H1 (cell line): ENCODE measurements around the gene ZNF488. TPM values are rescaled to one million over a fixed set of nuclear protein-coding genes. Genes with fewer than 3 reads are reported as not detected.

Source experiments
- CTCF ChIA-PET: fragments of 300-600 bp; sonication (Branson Sonifier 250); formaldehyde crosslinking; loops from one replicate; lab custom pipeline; 2021; ENCODE audit not compliant: partially characterized antibody; lab: Charles Lee
- POLR2A ChIA-PET: fragments of 300-600 bp; sonication (Branson Sonifier 250); formaldehyde crosslinking; loops from one replicate; lab custom pipeline; 2021; ENCODE audit warnings: inconsistent platforms; ENCODE audit not compliant: partially characterized antibody; lab: Charles Lee
- DNase-seq, 2 experiments: peaks; one replicate each; pipeline versions ENCODE4 v3.0.0 to v3.0.0-alpha.2; 2010 to 2022; ENCODE audit warnings: low spot score in 2 of 2, low read depth in 1 of 2, mixed read lengths in 1 of 2
- FAIRE-seq: peaks from 2 replicates; lab custom pipeline; 2011; peaks lifted over from hg19 to GRCh38; lab: Jason Lieb, UNC
- H2AFZ ChIP-seq: 2 replicates; pipeline ENCODE4 v1.8.1; 2012; ENCODE audit warnings: low read length, inconsistent platforms
- H2AK5ac ChIP-seq: 2 replicates; pipeline ENCODE4 v1.6.1; 2013; ENCODE audit warnings: low read depth, low read length
- H2BK120ac ChIP-seq: replicated peaks from 2 replicates; pipeline ENCODE3; 2013; ENCODE audit warnings: low read depth, low read length, inconsistent platforms
- H2BK12ac ChIP-seq: 2 replicates; pipeline ENCODE4 v1.6.1; 2013; ENCODE audit warnings: low read depth, low read length
- H2BK15ac ChIP-seq: 2 replicates; pipeline ENCODE4 v1.6.1; 2013; ENCODE audit warnings: low read length
- H2BK20ac ChIP-seq: 2 replicates; pipeline ENCODE4 v1.6.1; 2013; ENCODE audit warnings: low read length
- H2BK5ac ChIP-seq: 2 replicates; pipeline ENCODE4 v1.6.1; 2013; ENCODE audit warnings: low read depth, low read length
- H3K14ac ChIP-seq: 2 replicates; pipeline ENCODE4 v1.6.1; 2013; ENCODE audit warnings: inconsistent platforms; ENCODE audit not compliant: insufficient read length
- H3K18ac ChIP-seq: 2 replicates; pipeline ENCODE4 v1.6.1; 2013; ENCODE audit warnings: low read length; ENCODE audit errors: extremely low read depth
- H3K23ac ChIP-seq: 2 replicates; pipeline ENCODE4 v1.6.1; 2013; ENCODE audit warnings: inconsistent platforms; ENCODE audit not compliant: insufficient read length
- H3K23me2 ChIP-seq: 2 replicates; pipeline ENCODE4 v1.6.1; 2013; ENCODE audit warnings: low read depth, low read length
- H3K27ac ChIP-seq: 2 replicates; pipeline ENCODE4 v1.6.1; 2011; ENCODE audit warnings: low read depth, low read length, inconsistent platforms
- H3K27me3 ChIP-seq, 4 experiments: replicated peaks in 1 of 4; 1 replicate in 1 of 4; 2 replicates in 3 of 4; pipeline versions ENCODE4 v1.6.1 to v1.8.1; 2011 to 2013; ENCODE audit warnings: low read length in 3 of 4, mild to moderate bottlenecking in 3 of 4, inconsistent platforms in 2 of 4, mixed read lengths in 2 of 4, moderate library complexity in 1 of 4; ENCODE audit not compliant: control insufficient read depth in 3 of 4, insufficient read depth in 3 of 4; ENCODE audit errors: extremely low read depth in 1 of 4
- H3K36me3 ChIP-seq, 4 experiments: 2 replicates each; pipeline versions ENCODE4 v1.6.1 to v1.8.1; 2011 to 2013; ENCODE audit warnings: mild to moderate bottlenecking in 4 of 4, low read length in 3 of 4, moderate library complexity in 2 of 4, control low read depth in 1 of 4, inconsistent platforms in 1 of 4; ENCODE audit not compliant: insufficient read depth in 4 of 4, control insufficient read depth in 2 of 4
- H3K4ac ChIP-seq: replicated peaks from 2 replicates; pipeline ENCODE3; 2013; ENCODE audit warnings: low read length, low read depth, mixed read lengths, inconsistent platforms; ENCODE audit not compliant: insufficient read length
- H3K4me1 ChIP-seq, 4 experiments: replicated peaks in 1 of 4; 1 replicate in 1 of 4; 2 replicates in 3 of 4; pipeline versions ENCODE4 v1.6.1 to v1.8.1; 2011 to 2013; ENCODE audit warnings: low read length in 3 of 4, inconsistent platforms in 2 of 4, mixed read lengths in 1 of 4; ENCODE audit not compliant: insufficient read depth in 4 of 4, control insufficient read depth in 3 of 4
- H3K4me2 ChIP-seq, 2 experiments: 2 replicates each; pipeline versions ENCODE4 v1.6.1 to v1.8.1; 2011 to 2013; ENCODE audit warnings: low read depth in 2 of 2, low read length in 2 of 2, control low read depth in 1 of 2, inconsistent platforms in 1 of 2, mild to moderate bottlenecking in 1 of 2; ENCODE audit not compliant: insufficient read depth in 1 of 2
- H3K4me3 ChIP-seq, 4 experiments: fragments of 200-600, 300-600 bp in 1 of 4; sonication (generic), shearing (Covaris generic), sonication (Bioruptor Twin) in 1 of 4; 2 replicates each; pipeline versions ENCODE4 v1.5.1 to v1.8.1; 2011 to 2016; ENCODE audit warnings: low read length in 4 of 4, low read depth in 3 of 4, control low read depth in 2 of 4, inconsistent platforms in 2 of 4, mild to moderate bottlenecking in 2 of 4, mixed read lengths in 1 of 4, moderate library complexity in 1 of 4; ENCODE audit not compliant: insufficient read depth in 2 of 4; ENCODE audit errors: extremely low read depth in 1 of 4
- H3K56ac ChIP-seq: replicated peaks from 2 replicates; pipeline ENCODE3; 2013; ENCODE audit warnings: low read depth, mild to moderate bottlenecking, mixed read lengths, low read length, inconsistent platforms; ENCODE audit not compliant: insufficient read length
- H3K79me1 ChIP-seq: 2 replicates; pipeline ENCODE4 v1.6.1; 2013; ENCODE audit warnings: low read depth, low read length, control low read depth
- H3K79me2 ChIP-seq, 2 experiments: 2 replicates each; pipeline versions ENCODE4 v1.6.1 to v1.8.1; 2012 to 2013; ENCODE audit warnings: low read length in 2 of 2, mild to moderate bottlenecking in 2 of 2, inconsistent platforms in 1 of 2; ENCODE audit not compliant: insufficient read depth in 2 of 2, control insufficient read depth in 1 of 2
- H3K9ac ChIP-seq, 4 experiments: replicated peaks in 1 of 4; 1 replicate in 1 of 4; 2 replicates in 3 of 4; pipeline versions ENCODE4 v1.6.1 to v1.8.1; 2011 to 2013; ENCODE audit warnings: low read depth in 3 of 4, low read length in 3 of 4, control low read depth in 2 of 4, mild to moderate bottlenecking in 2 of 4, moderate library complexity in 2 of 4, inconsistent platforms in 1 of 4; ENCODE audit errors: extremely low read depth in 1 of 4
- H3K9me3 ChIP-seq, 2 experiments: 2 replicates each; pipeline versions ENCODE4 v1.6.1 to v1.8.1; 2012 to 2013; ENCODE audit warnings: mild to moderate bottlenecking in 2 of 2, moderate library complexity in 2 of 2, control low read depth in 1 of 2, inconsistent platforms in 1 of 2, low read depth in 1 of 2, low read length in 1 of 2, mixed read lengths in 1 of 2; ENCODE audit not compliant: insufficient read depth in 2 of 2
- H4K20me1 ChIP-seq, 2 experiments: replicated peaks in 1 of 2; 2 replicates each; pipeline versions ENCODE3 to v1.8.1; 2011 to 2013; ENCODE audit warnings: inconsistent platforms in 2 of 2, low read length in 2 of 2, mild to moderate bottlenecking in 1 of 2; ENCODE audit not compliant: insufficient read depth in 2 of 2, control insufficient read depth in 1 of 2
- H4K5ac ChIP-seq: 2 replicates; pipeline ENCODE4 v1.6.1; 2013; ENCODE audit warnings: low read length, low read depth, mixed read lengths, inconsistent platforms; ENCODE audit not compliant: insufficient read length
- H4K8ac ChIP-seq: 2 replicates; pipeline ENCODE4 v1.8.0; 2013; ENCODE audit warnings: mild to moderate bottlenecking, moderate library complexity, low read length, inconsistent platforms; ENCODE audit not compliant: insufficient read depth; ENCODE audit errors: extremely low read depth
- H4K91ac ChIP-seq: replicated peaks from 2 replicates; pipeline ENCODE3; 2013; ENCODE audit warnings: low read length, mixed read lengths, inconsistent platforms; ENCODE audit not compliant: insufficient read length
- ASH2L ChIP-seq: fragments of 200-600, 300-600 bp; sonication (generic); IDR thresholded peaks from one replicate; pipeline ENCODE4 v1.7.1; 2017; ENCODE audit warnings: low read length
- CHD2 ChIP-seq: IDR thresholded peaks from 2 replicates; pipeline ENCODE4 v1.6.1; 2012; ENCODE audit warnings: low read length, improper control_type of control experiment
- CREB1 ChIP-seq: IDR thresholded peaks from 2 replicates; pipeline ENCODE4 v1.6.1; 2012; ENCODE audit warnings: inconsistent platforms
- HDAC2 ChIP-seq, 2 experiments: fragments of 300-600 bp in 1 of 2; sonication (generic) in 1 of 2; IDR thresholded peaks; 2 replicates each; pipeline ENCODE4 v1.6.1; 2011 to 2012; ENCODE audit warnings: low read depth in 2 of 2, low read length in 2 of 2, mild to moderate bottlenecking in 2 of 2, moderate library complexity in 2 of 2, borderline replicate concordance in 1 of 2, inconsistent platforms in 1 of 2
- HDAC6 ChIP-seq: IDR thresholded peaks from one replicate; pipeline ENCODE4 v1.7.1; 2012; ENCODE audit warnings: low read depth, mild to moderate bottlenecking, inconsistent platforms, low read length, moderate library complexity
- JUN ChIP-seq: IDR thresholded peaks from 2 replicates; pipeline ENCODE4 v1.6.1; 2011; ENCODE audit warnings: low read depth, mild to moderate bottlenecking, improper control_type of control experiment, low read length
- KDM5A ChIP-seq: fragments of 200-600 bp; IDR thresholded peaks from 2 replicates; pipeline ENCODE4 v1.7.1; 2012; ENCODE audit warnings: mild to moderate bottlenecking, low read length, inconsistent platforms, mixed read lengths
- PHF8 ChIP-seq: fragments of 200-600 bp; sonication (generic); conservative IDR thresholded peaks from 2 replicates; pipeline ENCODE4 v1.7.1; 2012; ENCODE audit warnings: low read depth, mild to moderate bottlenecking, inconsistent platforms, low read length, moderate library complexity
- POLR2A ChIP-seq, 2 experiments: IDR thresholded peaks; 1 replicate in 1 of 2; 2 replicates in 1 of 2; pipeline ENCODE4 v1.6.1; 2011; ENCODE audit warnings: low read depth in 2 of 2, low read length in 2 of 2, mild to moderate bottlenecking in 2 of 2; ENCODE audit errors: control extremely low read depth in 1 of 2
- POU5F1 ChIP-seq: IDR thresholded peaks from 2 replicates; pipeline ENCODE4 v1.6.1; 2011; ENCODE audit warnings: low read depth, mild to moderate bottlenecking, low read length, moderate library complexity
- RAD21 ChIP-seq, 2 experiments: IDR thresholded peaks in 1 of 2; conservative IDR thresholded peaks in 1 of 2; 2 replicates each; pipeline ENCODE4 v1.6.1; 2011; ENCODE audit warnings: low read depth in 2 of 2, low read length in 2 of 2, improper control_type of control experiment in 1 of 2, inconsistent platforms in 1 of 2, mild to moderate bottlenecking in 1 of 2, moderate library complexity in 1 of 2
- RXRA ChIP-seq: IDR thresholded peaks from 2 replicates; pipeline ENCODE4 v1.6.1; 2011; ENCODE audit warnings: low read depth, mild to moderate bottlenecking, low read length, moderate library complexity; ENCODE audit not compliant: insufficient read depth
- SP4 ChIP-seq: IDR thresholded peaks from 2 replicates; pipeline ENCODE4 v1.6.1; 2012; ENCODE audit warnings: low read length, inconsistent platforms
- SUZ12 ChIP-seq: fragments of 200-600 bp; sonication (generic); IDR thresholded peaks from 2 replicates; pipeline ENCODE4 v1.6.1; 2012; ENCODE audit warnings: mild to moderate bottlenecking, inconsistent platforms, low read length, moderate library complexity, mixed read lengths
- YY1 ChIP-seq: IDR thresholded peaks from 2 replicates; pipeline ENCODE4 v1.6.1; 2011; ENCODE audit warnings: low read depth, mild to moderate bottlenecking, low read length
- ZNF274 ChIP-seq: IDR thresholded peaks from 2 replicates; pipeline ENCODE4 v1.7.0; 2012; ENCODE audit warnings: low read length, borderline replicate concordance; ENCODE audit errors: extremely low read depth
- WGBS, 2 experiments: shearing (Covaris generic) in 1 of 2; methylation state at CpG; one replicate each; pipeline versions ENCODE4 v1.1.6 to v1.1.7; 2013 to 2015; ENCODE audit warnings: low lambda C conversion rate in 2 of 2, mixed read lengths in 2 of 2, inconsistent platforms in 1 of 2, low coverage in 1 of 2, missing lambda C conversion rate in 1 of 2; ENCODE audit not compliant: insufficient replicate concordance in 2 of 2, insufficient coverage in 1 of 2, insufficient read length in 1 of 2; ENCODE audit errors: extremely low coverage in 1 of 2, missing lambda C conversion rate in 1 of 2; 5-methylcytosine and 5-hydroxymethylcytosine counted together
- polyA plus RNA-seq, 7 experiments: library from polyadenylated mRNA; depleted of rRNA in 3 of 7; stranded (reverse) in 5 of 7; unstranded in 2 of 7; fragments of >200 nt in 5 of 7; fragments of 200-250 nt in 2 of 7; gene quantifications; 1 replicate in 5 of 7; 2 replicates in 1 of 7; 4 replicates in 1 of 7; pipeline versions ENCODE4 v1.2.1 to v1.2.3, GENCODE V29; 2011 to 2013; ENCODE audit warnings: missing spikeins in 2 of 7, mixed read lengths in 2 of 7
- total RNA-seq: library from RNA; stranded (reverse); fragmentation: NEBNext Ultra II Directional; extraction: Animal tissue kit (Norgen Biotek cat#: 25700); gene quantifications from 2 replicates; pipeline ENCODE4 v1.2.1, GENCODE V29; 2021

The ZNF488 gene
- total and polyA plus RNA-seq, 2 of the 8 experiments (the other 6 are each of a cell fraction or from before 2014, with no cell fraction given) = 7.9 to 11.4 TPM

DNA sequence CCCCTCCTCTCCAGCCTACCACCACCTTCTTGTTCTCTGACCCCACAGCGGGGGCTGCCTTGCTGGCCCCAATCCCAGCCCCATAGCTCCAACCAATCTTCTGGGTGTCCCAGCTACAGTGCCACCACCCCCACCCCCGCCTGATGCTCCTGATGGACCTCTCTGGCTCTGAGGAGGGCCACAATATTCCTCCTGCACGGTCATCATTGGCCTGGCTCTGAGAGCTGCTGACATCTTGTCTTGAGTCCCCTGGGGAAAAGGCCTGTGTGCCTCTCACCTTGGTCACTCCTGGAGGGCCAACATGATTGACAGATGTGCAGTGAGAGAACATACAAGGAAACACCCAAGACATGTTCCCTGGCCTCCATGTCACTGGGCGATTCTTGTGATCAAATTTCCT is 54.2 kb downstream of the ZNF488 start:
- H3K56ac ChIP-seq = no peak overlapping the region
- H3K23me2 ChIP-seq = no peaks in the 10 kb centered on the region
- no peaks in the 10 kb centered on the region; a peak in 1 of 7 replicates for H3K27me3 ChIP-seq
- H2BK5ac ChIP-seq = no peak overlapping the region
- H3K14ac ChIP-seq = no peak overlapping the region
- no peak overlapping the region for H2AK5ac ChIP-seq
- WGBS, 2 experiments = 90% methylated on average over 4 of the region's 4 CpGs; no CpG with 5 or more reads in 1 of the 2 experiments
- POLR2A ChIA-PET = no interaction called here
- no peak overlapping the region for H3K4me3 ChIP-seq
- H4K8ac ChIP-seq = no peak overlapping the region
- peaks cover 0 to 4% of the 10 kb centered on the region in 2 experiments for H4K20me1 ChIP-seq
- H3K4ac ChIP-seq = no peak overlapping the region
- no peak overlapping the region for H3K18ac ChIP-seq
- H2BK12ac ChIP-seq = no peak overlapping the region
- H2BK120ac ChIP-seq = no peak overlapping the region
- no peak overlapping the region for H3K9ac ChIP-seq
- H2BK20ac ChIP-seq = no peak overlapping the region
- H3K36me3 ChIP-seq = no peaks in the 10 kb centered on the region; a peak in 1 of 8 replicates
- no peak overlapping the region for H3K27ac ChIP-seq
- no peaks in the 10 kb centered on the region for H3K9me3 ChIP-seq
- no peak for FAIRE-seq
- no peak for DNase-seq
- H4K91ac ChIP-seq = no peak overlapping the region
- H3K79me2 ChIP-seq = no peaks in the 10 kb centered on the region
- no peak overlapping the region for H3K4me2 ChIP-seq
- CTCF ChIA-PET = interaction anchor here (0.6 to 0.7 kb wide), 3 partner anchors 18 to 1449 kb away, joined by 3 to 5 read pairs (median 5); partner anchors contain the start of gene RBP3
- no peak overlapping the region for H4K5ac ChIP-seq
- H2AFZ ChIP-seq = no peak overlapping the region
- H3K79me1 ChIP-seq = no peaks in the 10 kb centered on the region
- H3K4me1 ChIP-seq = no peaks in the 10 kb centered on the region
- no peak overlapping the region for H2BK15ac ChIP-seq
- no peak overlapping the region for H3K23ac ChIP-seq
- TF ChIP-seq HDAC2 (IDR thresholded peaks at IDR 0.05; ENCODE audit: borderline replicate concordance in 1 of 2, low read depth in 2 of 2, low read length in 2 of 2) (no peak), RXRA (no peak), KDM5A (no peak), JUN (no peak), YY1 (no peak), SP4 (no peak), RAD21 (IDR thresholded peaks at IDR 0.05 in 1 of 2, conservative IDR thresholded peaks at IDR 0.05 in 1 of 2; ENCODE audit: low read depth in 2 of 2, low read length in 2 of 2) (no peak), SUZ12 (no peak), POLR2A (IDR thresholded peaks at IDR 0.05; ENCODE audit: control extremely low read depth in 1 of 2, low read depth in 2 of 2, low read length in 2 of 2) (no peak), CREB1 (no peak), ZNF274 (no peak), POU5F1 (no peak), PHF8 (no peak), ASH2L (no peak), HDAC6 (no peak), CHD2 (no peak)
